Measurements from ENCODE around the gene RPL12.

RPL12 gene

DNA sequence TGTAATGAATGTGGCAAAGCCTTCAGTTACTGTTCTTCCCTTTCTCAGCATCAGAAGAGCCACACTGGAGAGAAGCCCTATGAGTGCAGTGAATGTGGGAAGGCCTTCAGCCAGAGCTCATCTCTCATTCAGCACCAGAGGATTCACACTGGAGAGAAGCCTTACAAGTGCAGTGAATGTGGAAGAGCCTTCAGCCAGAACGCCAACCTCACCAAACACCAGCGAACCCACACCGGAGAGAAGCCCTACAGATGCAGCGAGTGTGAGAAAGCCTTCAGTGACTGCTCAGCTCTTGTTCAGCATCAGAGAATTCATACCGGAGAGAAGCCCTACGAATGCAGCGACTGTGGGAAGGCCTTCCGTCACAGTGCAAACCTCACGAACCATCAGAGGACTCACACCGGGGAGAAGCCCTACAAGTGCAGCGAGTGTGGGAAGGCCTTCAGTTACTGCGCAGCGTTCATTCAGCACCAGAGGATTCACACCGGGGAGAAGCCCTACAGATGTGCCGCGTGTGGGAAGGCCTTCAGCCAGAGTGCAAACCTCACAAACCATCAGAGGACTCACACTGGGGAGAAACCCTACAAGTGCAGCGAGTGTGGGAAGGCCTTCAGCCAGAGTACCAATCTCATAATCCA is 6.8 kb downstream of the RPL12 start:
- H3K27ac ChIP-seq, result peak overlapping the region; percentile 32; the same call in 1 of the 2 replicates

DNA sequence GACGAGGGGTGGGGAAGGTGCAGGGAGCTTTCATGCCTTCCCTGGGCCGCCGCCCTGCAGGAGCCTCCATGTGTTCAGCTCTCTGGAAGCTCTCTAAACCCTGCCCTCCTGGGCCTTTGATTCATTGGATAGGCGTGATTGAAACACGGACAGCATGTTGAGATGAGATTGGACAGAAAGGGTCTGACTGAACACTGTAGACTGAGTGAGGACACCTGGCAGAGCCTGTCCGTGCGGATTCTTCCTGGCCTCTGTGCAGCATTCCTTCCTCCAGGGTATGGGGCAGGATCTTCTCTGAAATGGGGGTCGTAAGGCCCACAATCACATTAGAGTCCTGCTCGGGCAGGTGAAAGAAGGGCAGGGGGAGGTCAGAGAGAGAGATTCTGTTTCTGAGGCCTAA is 12.8 kb downstream of the RPL12 start:
- TF ChIP-seq FOXP2 (optimal IDR thresholded peaks at IDR 0.05; ENCODE audit: control extremely low read depth, extremely low read length, insufficient read depth) (no peak), POLR2AphosphoS5 (IDR thresholded peaks at IDR 0.05; ENCODE audit: borderline replicate concordance, low read depth, low read length) (no peak), EZH2 (IDR thresholded peaks at IDR 0.05) (no peak)

More for the DNA sequence above, 6.8 kb downstream of the RPL12 start:
- Histone ChIP-seq H3K36me3 (ENCODE audit: insufficient read depth, low read length) (peaks cover 84% of the 10 kb centered on the region), H3K9ac (ENCODE audit: insufficient read length) (no peak overlapping the region), H3K9me3 (ENCODE audit: low read depth, low read length) (0 out of 2 replicates have a peak, but pooled peaks cover 4% of the 10 kb centered on the region), H3K4me3 (no peak overlapping the region)
- DNase-seq (ENCODE audit: low read depth, low spot score), result no peak
- TF ChIP-seq FOXP2 (optimal IDR thresholded peaks at IDR 0.05; ENCODE audit: control extremely low read depth, extremely low read length, insufficient read depth) (no peak), POLR2AphosphoS5 (IDR thresholded peaks at IDR 0.05; ENCODE audit: borderline replicate concordance, low read depth, low read length) (no peak), EZH2 (IDR thresholded peaks at IDR 0.05) (no peak)

DNA sequence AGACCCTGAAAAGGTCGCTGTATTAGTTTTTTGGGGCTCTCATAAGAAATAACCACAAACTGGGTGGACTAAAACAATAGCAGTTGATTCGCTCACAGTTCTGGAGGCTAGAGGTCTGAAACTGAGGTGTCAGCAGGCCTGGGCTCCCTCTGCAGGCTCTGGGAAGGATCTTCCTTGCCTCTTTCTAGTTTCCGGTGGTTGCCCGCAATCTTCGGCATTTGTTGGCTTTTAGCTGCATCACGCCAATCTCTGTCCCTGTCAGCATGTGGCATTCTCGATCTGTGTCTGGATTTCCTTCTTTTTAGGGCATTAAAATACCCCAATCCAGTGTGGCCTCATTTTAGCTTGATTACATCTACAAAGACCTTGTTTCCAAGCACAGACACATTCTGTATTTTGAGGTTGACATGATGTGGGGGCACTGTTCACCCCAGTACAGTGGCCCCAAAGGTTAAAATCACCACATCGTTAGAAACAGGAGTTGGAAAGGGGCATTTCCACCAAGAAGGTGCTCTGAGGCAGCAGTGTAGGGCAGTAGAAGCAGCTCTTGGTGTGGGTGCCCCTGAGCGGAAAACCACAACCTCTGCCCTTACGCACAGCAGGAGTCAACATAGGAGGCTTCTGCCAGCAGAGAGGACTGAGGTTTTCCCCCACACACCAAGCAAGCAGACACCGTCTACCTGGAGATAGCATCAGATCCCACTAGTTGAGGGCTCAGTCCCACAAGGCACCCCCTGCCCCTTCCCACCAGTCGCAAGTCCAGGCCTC is 13.5 kb downstream of the RPL12 start:
- Histone ChIP-seq H3K27ac (no peak overlapping the region), H3K9ac (ENCODE audit: insufficient read length) (no peak overlapping the region), H3K9me3 (ENCODE audit: low read depth, low read length) (no peaks in the 10 kb centered on the region), H3K36me3 (ENCODE audit: insufficient read depth, low read length) (peaks cover 83% of the 10 kb centered on the region), H3K4me3 (no peak overlapping the region)
- TF ChIP-seq POLR2AphosphoS5 (IDR thresholded peaks at IDR 0.05; ENCODE audit: borderline replicate concordance, low read depth, low read length) (no peak), FOXP2 (optimal IDR thresholded peaks at IDR 0.05; ENCODE audit: control extremely low read depth, extremely low read length, insufficient read depth) (no peak), EZH2 (IDR thresholded peaks at IDR 0.05) (no peak)
- DNase-seq (ENCODE audit: low read depth, low spot score), result no peak

More for the DNA sequence above, 12.8 kb downstream of the RPL12 start:
- Histone ChIP-seq H3K36me3 (ENCODE audit: insufficient read depth, low read length) (peaks cover 82% of the 10 kb centered on the region), H3K9ac (ENCODE audit: insufficient read length) (no peak overlapping the region), H3K9me3 (ENCODE audit: low read depth, low read length) (no peaks in the 10 kb centered on the region), H3K4me3 (no peak overlapping the region), H3K27ac (no peak overlapping the region)
- no peak for DNase-seq (ENCODE audit: low read depth, low spot score)

DNA sequence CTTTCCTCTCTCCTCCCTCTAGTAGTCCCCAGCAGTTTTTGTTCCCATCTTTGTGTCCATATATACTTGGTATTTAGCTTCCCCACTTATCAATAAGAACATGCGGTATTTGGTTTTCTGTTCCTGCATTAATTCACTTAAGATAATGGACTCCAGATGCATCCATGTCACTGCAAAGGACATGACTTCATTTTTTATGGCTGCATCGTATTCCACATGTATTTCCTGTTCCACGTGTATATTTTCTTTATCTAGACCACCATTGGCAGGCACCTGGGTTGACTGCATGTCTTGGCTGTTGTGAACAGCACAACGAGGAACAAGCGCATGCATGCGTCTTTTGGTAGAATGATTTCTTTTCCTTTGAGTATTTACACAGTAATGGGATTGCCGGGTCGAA is 20.8 kb downstream of the RPL12 start:
- Histone ChIP-seq H3K9me3 (ENCODE audit: low read depth, low read length) (no peaks in the 10 kb centered on the region), H3K4me3 (no peak overlapping the region), H3K36me3 (ENCODE audit: insufficient read depth, low read length) (peaks cover 50% of the 10 kb centered on the region), H3K27ac (no peak overlapping the region), H3K9ac (ENCODE audit: insufficient read length) (no peak overlapping the region)
- DNase-seq (ENCODE audit: low read depth, low spot score), result no peak
- TF ChIP-seq FOXP2 (optimal IDR thresholded peaks at IDR 0.05; ENCODE audit: control extremely low read depth, extremely low read length, insufficient read depth) (no peak), EZH2 (IDR thresholded peaks at IDR 0.05) (no peak), POLR2AphosphoS5 (IDR thresholded peaks at IDR 0.05; ENCODE audit: borderline replicate concordance, low read depth, low read length) (no peak)

DNA sequence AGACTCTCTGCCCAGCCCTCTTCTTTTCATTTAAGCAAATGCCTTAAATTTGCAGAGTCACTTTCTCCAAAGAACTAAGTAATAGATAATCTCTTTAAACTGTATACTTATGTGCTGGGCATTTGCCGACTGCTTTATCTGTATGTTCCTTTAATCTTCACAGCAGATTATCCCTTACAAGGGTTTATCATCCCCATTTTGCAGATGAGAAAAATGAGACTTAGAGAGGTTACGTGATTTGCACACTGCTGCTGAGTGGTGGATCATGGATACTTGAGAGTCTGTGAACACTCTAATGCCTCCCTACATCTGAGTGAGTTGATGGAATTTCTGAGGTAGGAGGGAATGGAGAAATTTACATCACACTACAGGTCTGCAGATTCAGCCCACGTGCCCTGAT is 22.9 kb downstream of the RPL12 start:
- no peak overlapping the region for H3K27ac ChIP-seq
- H3K36me3 ChIP-seq (ENCODE audit: insufficient read depth, low read length), result peaks cover 29% of the 10 kb centered on the region
- no peak for TF ChIP-seq POLR2AphosphoS5 (IDR thresholded peaks at IDR 0.05; ENCODE audit: borderline replicate concordance, low read depth, low read length)
- TF ChIP-seq EZH2 (IDR thresholded peaks at IDR 0.05), result no peak
- no peak for TF ChIP-seq FOXP2 (optimal IDR thresholded peaks at IDR 0.05; ENCODE audit: control extremely low read depth, extremely low read length, insufficient read depth)
- H3K4me3 ChIP-seq, result no peak overlapping the region
- no peaks in the 10 kb centered on the region for H3K9me3 ChIP-seq (ENCODE audit: low read depth, low read length)
- DNase-seq (ENCODE audit: low read depth, low spot score), result no peak
- no peak overlapping the region for H3K9ac ChIP-seq (ENCODE audit: insufficient read length)

DNA sequence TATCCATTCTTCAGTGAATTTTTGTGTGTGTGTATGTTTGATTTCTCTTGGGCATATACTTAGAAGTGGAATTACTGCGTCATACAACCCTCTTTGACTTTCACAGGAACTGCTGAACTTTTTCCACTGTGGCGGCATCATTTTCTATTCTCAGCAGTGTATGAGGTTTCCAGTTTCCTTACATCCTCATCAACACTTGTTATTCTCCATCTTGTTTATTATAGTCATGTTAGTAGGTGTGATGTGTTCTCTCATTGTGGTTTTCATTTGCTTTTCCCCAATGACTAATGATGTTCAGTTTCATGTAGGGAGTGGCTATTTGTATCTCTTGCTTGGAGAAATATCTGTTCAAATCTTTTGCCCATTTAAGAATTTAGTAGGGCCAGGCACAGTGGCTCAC is 24.4 kb downstream of the RPL12 start:
- DNase-seq (ENCODE audit: low read depth, low spot score), result no peak
- no peak overlapping the region for H3K27ac ChIP-seq
- H3K9me3 ChIP-seq (ENCODE audit: low read depth, low read length), result no peaks in the 10 kb centered on the region
- no peak overlapping the region for H3K9ac ChIP-seq (ENCODE audit: insufficient read length)
- peaks cover 24% of the 10 kb centered on the region for H3K36me3 ChIP-seq (ENCODE audit: insufficient read depth, low read length)
- H3K4me3 ChIP-seq, result no peak overlapping the region
- TF ChIP-seq POLR2AphosphoS5 (IDR thresholded peaks at IDR 0.05; ENCODE audit: borderline replicate concordance, low read depth, low read length) (no peak), FOXP2 (optimal IDR thresholded peaks at IDR 0.05; ENCODE audit: control extremely low read depth, extremely low read length, insufficient read depth) (no peak), EZH2 (IDR thresholded peaks at IDR 0.05) (no peak)

DNA sequence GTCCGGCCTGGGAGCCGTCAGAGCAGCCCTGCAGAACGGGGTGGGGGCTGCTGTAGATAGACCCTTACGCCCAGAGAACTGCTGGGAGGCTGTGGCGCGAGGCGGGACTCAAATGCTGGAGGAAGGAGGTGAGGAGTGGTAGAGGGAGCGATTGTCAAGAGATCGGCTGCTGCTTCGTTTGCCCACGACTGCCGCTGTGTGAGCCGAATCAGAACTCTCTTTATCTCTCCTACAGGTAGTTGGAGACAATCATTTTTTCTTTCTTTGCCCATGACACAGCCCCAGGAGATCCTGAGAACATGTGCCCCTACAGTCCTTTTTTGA is 26.6 kb downstream of the RPL12 start:
- TF ChIP-seq EZH2 (IDR thresholded peaks at IDR 0.05), result no peak
- TF ChIP-seq POLR2AphosphoS5 (IDR thresholded peaks at IDR 0.05; ENCODE audit: borderline replicate concordance, low read depth, low read length), result no peak
- TF ChIP-seq FOXP2 (optimal IDR thresholded peaks at IDR 0.05; ENCODE audit: control extremely low read depth, extremely low read length, insufficient read depth), result no peak
- Histone ChIP-seq H3K4me3 (peak overlapping the region; percentile 92), H3K9ac (ENCODE audit: insufficient read length) (peak overlapping the region; percentile 94), H3K27ac (peak overlapping the region; percentile 90), H3K36me3 (ENCODE audit: insufficient read depth, low read length) (peaks cover 14% of the 10 kb centered on the region), H3K9me3 (ENCODE audit: low read depth, low read length) (no peaks in the 10 kb centered on the region)
- DNase-seq (ENCODE audit: low read depth, low spot score), result no peak

DNA sequence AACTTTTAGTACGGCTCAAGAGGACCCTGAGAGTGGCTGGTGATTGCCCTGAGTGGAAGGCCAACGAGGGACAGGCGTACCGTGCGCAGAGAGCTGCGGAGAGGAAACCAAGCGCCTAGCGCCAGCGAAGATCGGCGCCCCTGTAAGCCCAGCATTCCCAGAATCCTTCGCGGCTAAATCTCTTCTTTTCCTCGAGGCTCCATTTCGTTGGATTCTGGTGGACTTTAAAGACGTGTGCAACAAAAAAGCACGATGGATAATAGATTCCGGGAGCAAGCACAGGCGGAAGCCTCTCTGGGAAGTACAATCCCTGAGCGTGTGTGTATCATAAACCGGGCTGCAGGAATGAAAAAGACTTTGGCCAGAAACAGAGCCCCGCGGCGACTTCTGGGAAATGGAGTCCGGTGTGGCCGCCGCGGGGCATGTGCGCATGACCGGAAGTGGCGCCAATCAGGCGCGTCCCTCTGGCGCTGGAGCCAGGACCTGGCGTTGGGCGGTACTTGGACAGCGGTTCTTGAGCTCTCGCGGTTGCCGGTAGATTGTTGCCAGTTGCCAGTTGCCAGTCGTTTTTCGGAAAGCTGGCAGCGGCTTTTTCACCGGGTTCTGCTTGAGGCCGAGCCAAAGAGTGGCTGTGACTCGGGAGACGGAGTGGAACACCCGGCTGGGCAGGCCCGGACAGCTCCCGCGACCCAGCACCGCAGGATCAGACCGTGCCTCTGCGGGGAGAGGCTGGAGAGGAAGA is 27.1 kb downstream of the RPL12 start, which contains the start of gene ZNF79:
TSS of gene ZNF79 (plus strand) at position 449 of the 742 bp plus-strand sequence. CDS start 406 bp downstream, outside the sequence.
- Histone ChIP-seq H3K9me3 (ENCODE audit: low read depth, low read length) (no peaks in the 10 kb centered on the region), H3K4me3 (peak within 1 kb of the TSS; percentile 92), H3K27ac (peak within 1 kb of the TSS; percentile 90), H3K36me3 (ENCODE audit: insufficient read depth, low read length) (peaks cover 11% of the 10 kb centered on the region), H3K9ac (ENCODE audit: insufficient read length) (peak within 1 kb of the TSS; percentile 94)
- TF ChIP-seq FOXP2 (optimal IDR thresholded peaks at IDR 0.05; ENCODE audit: control extremely low read depth, extremely low read length, insufficient read depth) (no peak), POLR2AphosphoS5 (IDR thresholded peaks at IDR 0.05; ENCODE audit: borderline replicate concordance, low read depth, low read length) (peak; percentile 75)
- DNase-seq (ENCODE audit: low read depth, low spot score), result peak; percentile 64

Data from SK-N-MC (cell line).